Measurements from ENCODE around the gene WRAP73. TPM values are rescaled to one million over a fixed set of nuclear protein-coding genes. Genes with fewer than 3 reads are reported as not detected.

WRAP73 gene
- total RNA-seq, 1 experiment from 2014 or later, result 31.5 TPM

DNA sequence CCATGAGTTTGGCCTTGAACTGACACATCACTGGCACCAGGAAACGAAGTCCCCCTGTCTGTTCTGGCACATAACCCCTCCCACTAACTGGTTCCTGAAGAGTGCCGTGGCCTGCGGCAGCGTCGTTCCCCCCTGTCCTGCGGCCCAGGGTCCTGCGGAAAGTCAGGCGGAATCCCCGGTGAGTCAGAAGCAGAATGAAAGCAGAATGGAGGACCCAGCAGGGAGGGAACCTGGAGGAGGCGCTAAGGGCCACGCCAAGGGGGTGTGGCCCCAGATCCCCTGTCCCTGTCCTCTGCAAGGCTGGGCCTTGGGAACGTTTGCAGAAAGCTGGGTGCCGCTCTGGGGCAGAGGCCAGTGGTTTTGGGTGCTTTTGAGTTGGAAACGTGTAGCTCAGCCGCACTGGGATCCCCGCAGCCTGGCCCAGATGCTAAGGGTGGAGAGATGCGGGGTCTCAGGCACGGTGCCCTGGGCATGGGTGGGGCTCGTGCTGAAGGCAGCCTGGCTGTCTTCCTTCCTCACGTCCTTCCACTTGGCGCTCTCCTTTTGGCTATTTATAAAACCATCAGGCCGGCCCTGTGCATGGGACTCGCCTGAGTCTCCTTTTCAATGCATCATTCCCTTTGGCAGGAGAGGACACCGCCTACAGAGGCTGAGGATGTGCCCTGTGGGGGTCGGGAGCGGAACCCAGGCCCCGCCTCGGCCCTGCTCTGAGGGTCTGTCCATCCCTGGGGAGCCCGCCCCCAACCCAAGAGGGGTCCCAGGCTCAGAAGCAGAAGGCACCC is 38.6 kb upstream of the WRAP73 start:
- DNase-seq, result peak; percentile 90
- Histone ChIP-seq H3K4me3 (ENCODE audit: insufficient read depth, low read depth, low read length) (no peak overlapping the region), H3K27me3 (ENCODE audit: control insufficient read depth, insufficient read depth, low read length) (peaks cover 11% of the 10 kb centered on the region), H3K36me3 (replicated peaks; ENCODE audit: control insufficient read depth, insufficient read depth, low read length) (no peaks in the 10 kb centered on the region)

DNA sequence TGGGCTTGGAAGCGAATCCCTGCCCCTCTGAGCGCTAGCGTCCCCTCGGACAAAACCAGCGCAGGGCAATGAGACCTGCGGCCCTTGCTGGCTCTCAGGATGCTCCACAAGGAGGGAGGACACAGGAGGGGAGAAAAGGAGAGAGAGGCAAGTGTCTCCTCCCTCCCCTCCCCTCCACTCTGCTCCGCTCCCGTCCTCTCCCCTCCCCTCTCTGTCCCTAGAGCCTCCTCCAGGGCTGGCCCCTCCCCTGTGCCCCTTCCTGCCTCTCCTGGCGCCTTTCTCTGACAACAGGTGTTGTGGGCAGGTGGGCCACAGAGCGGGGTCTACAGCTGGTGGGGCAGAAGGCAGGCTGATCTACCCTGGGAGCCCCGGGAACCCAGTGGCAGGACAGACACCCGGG is 37.6 kb upstream of the WRAP73 start:
- Histone ChIP-seq H3K36me3 (replicated peaks; ENCODE audit: control insufficient read depth, insufficient read depth, low read length) (no peaks in the 10 kb centered on the region), H3K27me3 (ENCODE audit: control insufficient read depth, insufficient read depth, low read length) (peaks cover 11% of the 10 kb centered on the region), H3K4me3 (ENCODE audit: insufficient read depth, low read depth, low read length) (no peak overlapping the region)
- peak; percentile 87 for DNase-seq

DNA sequence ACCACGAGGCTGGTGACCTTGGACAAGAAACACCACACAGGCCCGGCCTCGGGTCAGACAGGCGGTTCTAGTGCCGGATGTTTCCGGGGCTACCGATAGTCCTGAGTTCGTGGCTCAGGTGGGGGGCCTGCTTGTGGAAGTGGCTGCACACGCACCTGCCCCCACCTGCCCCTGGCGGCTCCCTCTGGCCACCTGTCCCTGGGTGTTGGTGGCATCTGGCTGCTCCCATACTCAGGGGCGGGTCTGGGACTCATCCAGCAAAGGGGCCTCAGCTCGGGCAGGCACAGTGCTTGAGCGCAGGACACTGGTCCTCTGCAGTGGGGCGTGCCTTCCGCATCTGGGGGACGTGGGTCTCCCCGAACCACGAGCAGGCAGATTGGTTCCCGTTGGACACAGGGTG is 36.0 kb upstream of the WRAP73 start:
- Histone ChIP-seq H3K36me3 (replicated peaks; ENCODE audit: control insufficient read depth, insufficient read depth, low read length) (no peaks in the 10 kb centered on the region), H3K4me3 (ENCODE audit: insufficient read depth, low read depth, low read length) (no peak overlapping the region), H3K27me3 (ENCODE audit: control insufficient read depth, insufficient read depth, low read length) (peaks cover 11% of the 10 kb centered on the region)
- no peak for DNase-seq

DNA sequence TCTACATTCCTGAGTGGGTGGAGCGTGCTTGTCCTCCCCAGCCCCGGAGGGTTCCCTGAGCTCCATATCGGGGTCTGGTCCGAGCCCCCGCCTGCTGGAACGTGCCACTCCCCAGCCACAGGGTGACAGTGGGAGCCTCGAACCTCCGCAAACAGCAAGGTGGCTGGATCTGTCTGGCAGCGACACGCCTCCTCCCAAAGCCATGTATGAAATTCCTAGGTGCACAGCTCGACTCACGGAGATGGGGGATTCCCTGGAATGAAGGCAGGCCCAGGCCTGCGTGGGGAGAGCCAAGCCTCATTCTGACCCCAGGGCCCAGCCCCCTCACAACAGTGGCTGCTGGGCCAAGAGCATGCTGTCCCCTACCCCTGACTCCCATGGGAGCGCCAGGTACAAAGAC is 35.3 kb upstream of the WRAP73 start:
- Histone ChIP-seq H3K4me3 (ENCODE audit: insufficient read depth, low read depth, low read length) (no peak overlapping the region), H3K36me3 (replicated peaks; ENCODE audit: control insufficient read depth, insufficient read depth, low read length) (no peaks in the 10 kb centered on the region), H3K27me3 (ENCODE audit: control insufficient read depth, insufficient read depth, low read length) (peaks cover 11% of the 10 kb centered on the region)
- DNase-seq, result no peak

DNA sequence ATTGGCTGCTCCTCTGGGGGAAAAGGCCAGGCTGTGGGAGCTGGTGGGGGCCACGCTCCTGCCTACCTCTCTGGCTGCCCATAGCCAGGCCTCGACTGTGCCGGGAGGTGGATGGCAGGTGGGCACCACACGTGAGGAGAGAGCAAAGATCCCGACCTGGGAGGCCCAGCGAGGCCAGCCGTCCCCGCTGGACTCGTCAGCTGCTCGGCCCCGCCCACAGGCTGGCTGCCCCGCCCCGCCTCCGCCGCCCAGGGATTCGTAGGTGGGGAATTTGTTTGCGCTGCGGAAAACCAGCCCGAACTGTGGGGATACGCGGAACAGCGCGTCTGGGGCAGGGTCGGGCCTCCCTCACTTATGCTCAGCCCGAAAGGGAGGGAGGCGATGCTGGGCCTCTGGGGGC is 34.1 kb upstream of the WRAP73 start:
- Histone ChIP-seq H3K36me3 (replicated peaks; ENCODE audit: control insufficient read depth, insufficient read depth, low read length) (no peaks in the 10 kb centered on the region), H3K27me3 (ENCODE audit: control insufficient read depth, insufficient read depth, low read length) (peaks cover 11% of the 10 kb centered on the region), H3K4me3 (ENCODE audit: insufficient read depth, low read depth, low read length) (peak overlapping the region; percentile 21; the same call in 1 of the 2 replicates)
- peak; percentile 96 for DNase-seq

DNA sequence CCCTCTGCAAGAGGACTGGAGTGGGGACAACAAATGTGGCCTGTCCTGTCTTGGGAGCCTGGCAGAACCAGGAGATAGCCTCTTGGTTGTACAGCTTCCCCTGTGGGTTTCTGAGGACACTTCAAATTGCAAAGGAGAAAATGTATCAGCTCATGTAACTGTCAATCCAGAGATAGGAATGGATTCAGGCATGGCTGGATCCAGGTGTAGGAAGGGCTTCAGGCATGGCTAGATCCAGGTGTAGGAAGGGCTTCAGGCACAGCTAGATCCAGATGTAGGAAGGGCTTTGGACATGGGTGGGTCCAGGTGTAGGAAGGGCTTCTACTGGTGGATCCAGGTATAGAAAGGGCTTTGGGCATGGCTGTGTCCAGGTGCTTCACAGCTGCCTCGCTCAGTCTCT is 33.3 kb upstream of the WRAP73 start:
- H3K36me3 ChIP-seq (replicated peaks; ENCODE audit: control insufficient read depth, insufficient read depth, low read length), result no peaks in the 10 kb centered on the region
- no peak overlapping the region for H3K4me3 ChIP-seq (ENCODE audit: insufficient read depth, low read depth, low read length)
- peaks cover 11% of the 10 kb centered on the region for H3K27me3 ChIP-seq (ENCODE audit: control insufficient read depth, insufficient read depth, low read length)
- no peak for DNase-seq

DNA sequence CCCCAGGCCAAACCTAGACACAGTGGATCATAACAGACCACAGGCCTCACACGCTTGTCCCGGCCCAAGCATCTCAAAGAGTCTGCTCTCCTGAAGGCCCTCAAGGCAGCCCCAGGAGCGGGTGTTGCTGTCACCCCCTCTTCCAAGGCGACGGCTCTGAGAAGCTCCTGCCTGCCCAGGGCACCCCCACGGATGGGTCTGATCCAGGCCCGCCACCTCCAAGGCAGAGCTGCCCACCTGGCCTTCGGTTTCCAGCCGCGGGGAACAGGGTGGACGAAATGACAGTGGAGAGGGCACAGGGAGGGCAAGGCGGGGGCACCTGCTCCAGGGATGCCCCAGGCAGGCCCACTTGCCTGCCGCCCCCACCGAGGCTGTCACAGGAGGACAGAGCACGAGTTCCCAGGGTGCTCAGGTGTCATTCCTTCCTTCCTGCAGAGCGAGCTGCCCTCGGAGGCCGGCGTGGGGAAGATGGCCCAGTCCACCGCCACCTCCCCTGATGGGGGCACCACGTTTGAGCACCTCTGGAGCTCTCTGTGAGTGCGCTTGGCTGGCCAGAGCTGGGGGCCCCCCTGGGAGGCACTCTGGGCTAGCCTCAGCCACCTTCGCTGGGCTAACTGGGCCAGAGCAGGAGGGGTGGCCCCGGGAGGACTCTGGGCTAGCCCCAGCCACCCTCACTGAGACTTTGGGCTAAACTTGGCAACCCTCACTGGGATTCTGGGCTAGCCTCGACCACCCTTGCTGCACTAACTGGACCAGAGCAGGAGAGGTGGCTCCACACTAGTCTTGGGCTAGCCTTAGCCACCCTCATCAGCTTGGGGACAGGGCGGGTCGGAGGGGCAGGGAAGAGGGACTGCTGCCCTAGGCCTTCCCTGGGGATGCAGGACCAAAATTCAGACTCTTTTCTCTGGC is 32.2 kb upstream of the WRAP73 start:
- H3K27me3 ChIP-seq (ENCODE audit: control insufficient read depth, insufficient read depth, low read length), result peaks cover 11% of the 10 kb centered on the region
- H3K4me3 ChIP-seq (ENCODE audit: insufficient read depth, low read depth, low read length), result no peak overlapping the region
- H3K36me3 ChIP-seq (replicated peaks; ENCODE audit: control insufficient read depth, insufficient read depth, low read length), result no peaks in the 10 kb centered on the region
- DNase-seq, result no peak

DNA sequence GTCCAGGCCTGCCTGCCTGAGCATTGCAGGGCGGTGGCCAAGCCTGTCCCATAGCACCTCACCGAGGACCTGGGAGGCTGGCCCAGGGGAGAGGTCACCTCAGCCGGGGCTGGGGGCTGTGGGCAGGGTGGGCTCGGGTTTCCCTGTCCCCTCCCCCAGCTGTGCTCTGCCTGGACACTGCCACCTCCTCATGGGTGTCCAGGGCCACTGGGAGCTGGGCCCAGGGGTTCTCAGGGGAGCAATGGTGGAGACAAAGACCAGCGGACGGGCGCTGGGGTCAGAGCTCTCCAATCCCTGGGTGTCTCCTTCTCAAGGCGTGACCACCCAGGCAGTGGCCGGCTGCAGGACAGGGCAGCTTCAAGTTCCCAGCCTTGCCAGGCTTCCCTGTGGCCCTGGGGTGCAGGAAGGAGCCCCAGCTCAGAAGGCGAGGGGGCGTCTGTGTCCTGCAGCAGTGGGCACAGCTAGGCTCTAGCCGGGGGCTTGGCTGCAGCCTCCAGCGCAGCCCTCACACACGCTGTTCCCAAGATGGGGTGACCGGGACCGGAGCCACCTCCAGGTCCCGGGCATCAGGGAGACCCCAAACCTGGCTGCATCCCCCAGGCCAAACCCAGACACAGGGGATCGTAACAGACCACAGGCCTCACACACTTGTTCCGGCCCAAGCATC is 31.5 kb upstream of the WRAP73 start:
- peaks cover 11% of the 10 kb centered on the region for H3K27me3 ChIP-seq (ENCODE audit: control insufficient read depth, insufficient read depth, low read length)
- DNase-seq, result no peak
- no peaks in the 10 kb centered on the region for H3K36me3 ChIP-seq (replicated peaks; ENCODE audit: control insufficient read depth, insufficient read depth, low read length)
- no peak overlapping the region for H3K4me3 ChIP-seq (ENCODE audit: insufficient read depth, low read depth, low read length)

DNA sequence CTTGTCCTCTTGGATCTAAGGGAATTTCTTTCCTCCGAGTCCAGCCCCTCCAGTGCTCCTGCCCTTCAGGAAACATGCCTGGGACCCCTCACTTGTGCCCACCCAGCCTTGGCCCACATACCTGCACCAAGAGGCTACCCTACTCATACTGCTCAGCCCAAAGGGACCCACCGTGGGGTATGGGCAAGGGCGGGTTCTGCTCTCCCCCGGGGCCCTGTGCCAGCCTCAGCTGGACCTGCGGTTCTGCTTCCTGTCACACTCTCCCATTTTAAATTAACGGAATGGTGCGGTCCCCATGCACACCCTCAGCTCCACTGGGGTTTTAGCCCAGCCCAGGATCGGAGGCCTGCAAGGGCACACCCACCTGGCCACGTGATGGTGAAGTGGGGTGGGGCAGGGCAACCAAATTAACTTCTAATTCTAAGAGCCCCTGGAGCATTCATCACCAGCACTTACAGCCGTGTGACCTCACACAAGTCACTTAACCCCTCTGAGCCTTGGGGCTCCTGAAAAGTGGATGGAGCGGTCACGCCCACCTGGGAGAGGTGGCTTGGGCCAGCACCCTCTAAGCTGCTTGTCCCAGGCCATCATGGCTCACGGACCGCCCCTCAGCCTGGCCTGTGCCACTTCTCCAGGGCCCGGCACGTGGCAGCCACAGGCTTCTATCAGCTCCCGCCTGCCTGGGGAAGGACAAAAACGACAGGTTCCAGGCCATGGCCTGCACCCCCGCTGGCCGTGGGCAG is 30.8 kb upstream of the WRAP73 start:
- DNase-seq, result no peak
- H3K36me3 ChIP-seq (replicated peaks; ENCODE audit: control insufficient read depth, insufficient read depth, low read length), result no peaks in the 10 kb centered on the region
- H3K27me3 ChIP-seq (ENCODE audit: control insufficient read depth, insufficient read depth, low read length), result peaks cover 11% of the 10 kb centered on the region

DNA sequence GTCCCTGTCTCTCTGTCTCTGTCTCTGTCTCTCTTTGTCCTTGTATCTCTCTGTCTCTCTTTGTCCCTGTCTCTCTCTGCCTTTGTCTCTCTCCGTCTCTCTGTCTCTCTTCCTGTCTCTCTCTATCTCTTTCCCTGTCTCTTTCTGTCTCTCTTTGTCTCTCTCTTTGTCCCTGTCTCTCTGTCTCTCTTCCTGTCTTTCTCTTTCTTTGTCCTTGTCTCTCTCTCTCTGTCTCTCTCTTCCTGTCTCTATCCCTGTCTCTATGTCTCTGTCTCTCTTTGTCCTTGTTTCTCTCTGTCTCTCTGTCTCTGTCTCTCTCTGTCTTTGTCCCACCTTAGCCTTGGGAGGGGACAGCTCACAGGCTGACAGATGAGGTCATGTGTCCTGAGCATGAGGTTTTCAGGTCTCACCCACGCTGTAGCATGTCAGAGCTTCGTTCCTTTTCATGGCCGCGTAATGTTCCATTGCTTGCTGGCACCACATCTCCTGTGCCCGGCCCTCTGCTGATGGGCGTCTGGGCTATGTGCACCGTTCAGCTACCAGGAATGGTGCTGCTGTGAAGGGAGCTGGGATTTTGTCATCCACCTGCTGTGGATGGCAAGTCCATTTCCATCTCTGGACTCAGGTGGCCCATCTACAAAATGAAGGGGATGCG is 30.0 kb upstream of the WRAP73 start:
- Histone ChIP-seq H3K4me3 (ENCODE audit: insufficient read depth, low read depth, low read length) (no peak overlapping the region), H3K27me3 (ENCODE audit: control insufficient read depth, insufficient read depth, low read length) (peaks cover 9% of the 10 kb centered on the region), H3K36me3 (replicated peaks; ENCODE audit: control insufficient read depth, insufficient read depth, low read length) (no peaks in the 10 kb centered on the region)
- DNase-seq, result no peak

More for the DNA sequence above, 30.8 kb upstream of the WRAP73 start:
- no peak overlapping the region for H3K4me3 ChIP-seq (ENCODE audit: insufficient read depth, low read depth, low read length)

DNA sequence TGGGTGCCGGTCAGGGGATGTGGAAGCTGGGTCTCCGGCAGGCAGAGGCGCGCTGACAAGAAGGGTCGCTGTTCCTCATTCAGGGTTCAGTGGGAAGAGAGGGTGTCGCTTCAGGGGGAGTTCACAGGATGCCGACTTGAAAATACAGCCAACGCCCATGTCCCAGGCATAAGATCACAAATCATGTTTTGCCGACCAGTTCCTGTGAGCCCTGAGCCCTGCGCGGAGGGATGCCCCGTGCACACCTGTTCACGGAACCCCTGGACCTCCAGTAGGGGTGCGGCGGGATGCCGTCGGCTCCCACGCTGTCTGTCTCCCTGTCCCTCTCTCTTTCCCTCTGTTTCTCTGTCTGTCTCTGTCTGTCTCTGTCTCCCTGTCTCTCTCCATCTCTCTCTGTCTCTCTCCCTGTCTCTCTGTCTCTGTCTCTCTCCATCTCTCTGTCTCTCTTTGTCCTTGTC is 29.2 kb upstream of the WRAP73 start:
- H3K36me3 ChIP-seq (replicated peaks; ENCODE audit: control insufficient read depth, insufficient read depth, low read length), result no peaks in the 10 kb centered on the region
- no peak overlapping the region for H3K4me3 ChIP-seq (ENCODE audit: insufficient read depth, low read depth, low read length)
- DNase-seq, result no peak
- H3K27me3 ChIP-seq (ENCODE audit: control insufficient read depth, insufficient read depth, low read length), result peaks cover 3% of the 10 kb centered on the region; the same call in 1 of the 2 replicates

DNA sequence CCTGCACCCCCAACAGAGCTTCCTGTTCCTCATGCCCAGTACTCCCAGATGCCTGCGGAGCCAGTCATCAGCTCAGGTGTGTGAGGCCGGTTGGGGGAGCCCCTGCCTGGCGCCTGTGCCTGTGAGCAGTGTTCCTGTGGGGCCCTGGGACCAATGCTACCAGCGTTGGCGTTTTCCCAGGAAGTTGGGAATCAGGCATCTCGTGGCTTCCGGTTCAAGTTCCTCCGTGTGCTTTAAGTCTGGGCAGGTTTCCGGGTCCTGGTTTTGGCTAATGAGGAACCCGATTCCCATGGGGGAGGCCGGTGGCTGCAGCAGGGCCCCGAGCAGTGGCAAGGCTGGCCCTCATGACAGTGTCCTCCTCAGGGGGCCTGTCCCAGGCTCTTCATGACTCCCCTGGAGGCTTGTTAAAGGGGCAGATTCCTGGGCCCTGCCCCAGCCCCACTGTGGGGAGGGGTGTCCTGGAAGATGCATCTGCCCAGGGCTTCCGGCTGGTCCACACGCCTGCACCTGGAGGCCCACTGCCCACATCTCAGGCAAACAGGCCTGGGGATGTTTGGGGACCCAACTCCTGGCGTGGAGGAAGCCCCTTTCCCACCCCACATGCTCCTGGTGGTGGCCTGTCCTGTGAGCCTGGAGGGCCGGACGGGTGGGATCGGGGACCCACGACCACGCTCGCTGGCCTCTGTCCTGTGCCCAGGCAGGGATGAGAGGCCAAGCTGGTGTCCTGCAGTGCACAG is 28.6 kb upstream of the WRAP73 start:
- no peaks in the 10 kb centered on the region for H3K36me3 ChIP-seq (replicated peaks; ENCODE audit: control insufficient read depth, insufficient read depth, low read length)
- no peak overlapping the region for H3K4me3 ChIP-seq (ENCODE audit: insufficient read depth, low read depth, low read length)
- peak; percentile 82 for DNase-seq
- H3K27me3 ChIP-seq (ENCODE audit: control insufficient read depth, insufficient read depth, low read length), result no peaks in the 10 kb centered on the region; the same call in 1 of the 2 replicates

DNA sequence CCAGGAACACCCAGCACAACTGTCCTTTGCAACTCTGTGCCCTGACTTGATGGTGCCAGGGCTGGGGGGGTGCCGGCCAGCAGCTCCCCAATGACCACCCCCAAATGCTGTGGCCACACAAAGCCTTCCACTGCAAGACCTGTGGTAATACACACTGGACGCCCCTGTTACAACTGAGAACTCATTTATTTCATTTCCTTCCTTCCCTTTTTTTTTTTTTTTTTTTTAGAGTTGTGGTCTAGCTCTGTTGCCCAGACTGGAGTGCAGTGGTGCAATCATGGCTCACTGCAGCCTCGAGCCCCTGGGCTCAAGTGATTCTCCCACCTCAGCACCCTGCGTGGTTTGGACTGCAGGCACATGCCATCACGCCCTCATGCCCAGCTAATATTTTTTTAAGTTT is 27.6 kb upstream of the WRAP73 start:
- H3K27me3 ChIP-seq (ENCODE audit: control insufficient read depth, insufficient read depth, low read length), result no peaks in the 10 kb centered on the region
- no peak overlapping the region for H3K4me3 ChIP-seq (ENCODE audit: insufficient read depth, low read depth, low read length)
- H3K36me3 ChIP-seq (replicated peaks; ENCODE audit: control insufficient read depth, insufficient read depth, low read length), result no peaks in the 10 kb centered on the region
- no peak for DNase-seq

Measured in H7 (cell line).